Mesenchymal stem cell (in vitro differentiated cells and primary cell): ENCODE results near the gene LPAR3.

Source experiments
- DNase-seq: peaks from one replicate; pipeline ENCODE4 v3.0.0-alpha.2; 2013
- H2AFZ ChIP-seq: one replicate; pipeline ENCODE4 v1.6.1; 2013; ENCODE audit warnings: low read depth, mild to moderate bottlenecking, control low read depth, inconsistent platforms, low read length, moderate library complexity
- H2AK5ac ChIP-seq: 2 replicates; pipeline ENCODE4 v1.6.1; 2013; ENCODE audit warnings: low read length, moderate library complexity, mild to moderate bottlenecking, inconsistent platforms; ENCODE audit not compliant: severe bottlenecking
- H2BK120ac ChIP-seq: one replicate; pipeline ENCODE4 v1.6.1; 2013; ENCODE audit warnings: low read depth, mild to moderate bottlenecking, inconsistent platforms, low read length, moderate library complexity
- H2BK12ac ChIP-seq, 2 experiments: one replicate each; pipeline ENCODE4 v1.6.1; 2013; ENCODE audit warnings: inconsistent platforms in 2 of 2, low read length in 2 of 2, mild to moderate bottlenecking in 2 of 2, moderate library complexity in 2 of 2, control low read depth in 1 of 2
- H2BK15ac ChIP-seq: one replicate; pipeline ENCODE4 v1.6.1; 2013; ENCODE audit warnings: mild to moderate bottlenecking, low read depth, inconsistent platforms; ENCODE audit not compliant: poor library complexity, severe bottlenecking
- H2BK5ac ChIP-seq: 2 replicates; pipeline ENCODE4 v1.6.1; 2013; ENCODE audit warnings: low read depth, mild to moderate bottlenecking, low read length, control low read depth, inconsistent platforms; ENCODE audit not compliant: poor library complexity, severe bottlenecking
- H3K14ac ChIP-seq, 2 experiments: one replicate each; pipeline ENCODE4 v1.6.1; 2013; ENCODE audit warnings: inconsistent platforms in 2 of 2, low read length in 2 of 2, control low read depth in 1 of 2, mild to moderate bottlenecking in 1 of 2, moderate library complexity in 1 of 2
- H3K18ac ChIP-seq, 2 experiments: one replicate each; pipeline ENCODE4 v1.6.1; 2013; ENCODE audit warnings: inconsistent platforms in 2 of 2, low read length in 2 of 2, control low read depth in 1 of 2, low read depth in 1 of 2, mild to moderate bottlenecking in 1 of 2
- H3K23ac ChIP-seq, 2 experiments: one replicate each; pipeline ENCODE4 v1.6.1; 2013; ENCODE audit warnings: inconsistent platforms in 2 of 2, low read length in 2 of 2, mild to moderate bottlenecking in 2 of 2, moderate library complexity in 2 of 2, control low read depth in 1 of 2
- H3K27ac ChIP-seq: 2 replicates; pipeline ENCODE4 v1.5.1; 2013; ENCODE audit warnings: mild to moderate bottlenecking, moderate library complexity, low read length, control low read depth, inconsistent platforms; ENCODE audit not compliant: poor library complexity, severe bottlenecking
- H3K27me3 ChIP-seq, 2 experiments: 2 replicates each; pipeline versions ENCODE4 v1.6.1 to v1.7.0; 2013; ENCODE audit warnings: low read length in 2 of 2, mild to moderate bottlenecking in 2 of 2, moderate library complexity in 2 of 2, control low read depth in 1 of 2, inconsistent platforms in 1 of 2; ENCODE audit not compliant: control insufficient read depth in 1 of 2, insufficient read depth in 1 of 2
- H3K36me3 ChIP-seq, 2 experiments: 2 replicates each; pipeline versions ENCODE4 v1.6.1 to v1.7.0; 2013; ENCODE audit warnings: low read length in 2 of 2, control low read depth in 1 of 2, inconsistent platforms in 1 of 2, low read depth in 1 of 2, mild to moderate bottlenecking in 1 of 2; ENCODE audit not compliant: insufficient read depth in 2 of 2, control insufficient read depth in 1 of 2
- H3K4ac ChIP-seq, 2 experiments: one replicate each; pipeline ENCODE4 v1.6.1; 2013; ENCODE audit warnings: inconsistent platforms in 2 of 2, low read length in 2 of 2, mild to moderate bottlenecking in 2 of 2, moderate library complexity in 2 of 2, control low read depth in 1 of 2, low read depth in 1 of 2
- H3K4me1 ChIP-seq: 2 replicates; pipeline ENCODE4 v1.6.1; 2013; ENCODE audit warnings: low read depth, low read length, control low read depth; ENCODE audit not compliant: control insufficient read depth, insufficient read depth
- H3K4me2 ChIP-seq: 2 replicates; pipeline ENCODE4 v1.6.1; 2013; ENCODE audit warnings: low read length, mild to moderate bottlenecking, inconsistent platforms; ENCODE audit not compliant: poor library complexity, severe bottlenecking
- H3K4me3 ChIP-seq, 2 experiments: 2 replicates each; pipeline versions ENCODE4 v1.5.1 to v1.7.0; 2013; ENCODE audit warnings: low read length in 2 of 2, mild to moderate bottlenecking in 2 of 2, control low read depth in 1 of 2, low read depth in 1 of 2; ENCODE audit not compliant: insufficient read depth in 1 of 2
- H3K79me1 ChIP-seq: replicated peaks from 2 replicates; pipeline ENCODE4 v1.6.1; 2013; ENCODE audit warnings: mild to moderate bottlenecking, control low read depth, low read length, inconsistent platforms; ENCODE audit not compliant: poor library complexity, severe bottlenecking
- H3K9ac ChIP-seq: 2 replicates; pipeline ENCODE4 v1.7.0; 2013; ENCODE audit warnings: mild to moderate bottlenecking, low read length, moderate library complexity
- H3K9me3 ChIP-seq: 2 replicates; pipeline ENCODE4 v1.7.0; 2013; ENCODE audit warnings: mild to moderate bottlenecking, low read length; ENCODE audit not compliant: control insufficient read depth
- H4K8ac ChIP-seq: one replicate; pipeline ENCODE4 v1.6.1; 2013; ENCODE audit warnings: inconsistent platforms, mild to moderate bottlenecking, low read length, moderate library complexity
- H4K91ac ChIP-seq: one replicate; pipeline ENCODE4 v1.6.1; 2013; ENCODE audit warnings: mild to moderate bottlenecking, low read length, inconsistent platforms
- WGBS: methylation state at CpG from one replicate; pipeline ENCODE4 v1.1.7; 2013; ENCODE audit warnings: mixed read lengths; 5-methylcytosine and 5-hydroxymethylcytosine counted together

LPAR3 gene

DNA sequence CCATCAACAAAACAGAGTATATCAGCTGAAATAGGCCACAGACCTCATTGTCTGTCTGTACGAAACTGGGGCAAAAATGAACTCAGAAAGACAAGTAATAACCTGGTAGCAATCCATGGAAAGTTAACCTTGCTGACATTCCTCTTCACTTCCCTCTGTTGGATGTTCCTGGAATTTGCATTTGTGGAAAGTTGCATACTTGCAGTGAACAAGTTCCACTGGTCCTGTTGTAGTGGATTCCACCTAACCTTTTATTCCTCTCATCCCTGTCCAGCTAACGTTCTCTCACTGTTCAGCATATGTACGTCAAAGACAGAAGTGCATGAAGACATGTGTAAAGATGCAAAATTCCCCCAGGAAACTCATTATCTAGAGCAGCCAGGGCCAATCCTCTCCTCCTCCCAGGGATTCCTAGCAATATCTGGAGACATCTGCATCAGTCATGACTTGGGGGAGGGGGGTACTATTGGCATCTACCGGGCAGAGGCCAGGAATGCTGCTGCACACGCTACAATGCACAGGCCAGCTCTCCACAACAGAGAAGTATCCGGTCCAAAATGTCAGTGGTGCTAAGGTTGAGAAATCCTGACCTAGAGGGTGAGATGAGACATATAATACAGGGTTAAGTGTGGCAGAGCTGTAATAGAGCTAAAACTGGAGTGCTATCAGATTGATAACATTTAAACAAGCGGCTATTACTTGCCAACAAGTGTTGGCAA, 8.2 kb downstream of the LPAR3 start:
- H4K8ac ChIP-seq = no peak overlapping the region
- no peak overlapping the region for H2BK120ac ChIP-seq
- no peak overlapping the region for H4K91ac ChIP-seq
- H3K23ac ChIP-seq = no peak overlapping the region
- no peaks in the 10 kb centered on the region for H3K4me1 ChIP-seq
- no peak overlapping the region for H3K14ac ChIP-seq
- no peak overlapping the region for H3K9ac ChIP-seq
- no peak overlapping the region for H3K4me2 ChIP-seq
- no peak overlapping the region for H2BK12ac ChIP-seq
- no peak overlapping the region for H3K4me3 ChIP-seq
- H3K9me3 ChIP-seq = no peaks in the 10 kb centered on the region
- no peak overlapping the region for H2AK5ac ChIP-seq
- peaks cover 0 to 19% of the 10 kb centered on the region in 2 experiments for H3K27me3 ChIP-seq
- H3K4ac ChIP-seq = no peak overlapping the region
- WGBS = 80% methylated on average over 7 of the region's 7 CpGs
- H2BK5ac ChIP-seq = no peak overlapping the region
- no peaks in the 10 kb centered on the region for H3K79me1 ChIP-seq
- H3K36me3 ChIP-seq = no peaks in the 10 kb centered on the region
- DNase-seq = peak; percentile 6
- H2BK15ac ChIP-seq = no peak overlapping the region
- no peak overlapping the region for H2AFZ ChIP-seq
- H3K27ac ChIP-seq = no peak overlapping the region
- H3K18ac ChIP-seq = no peak overlapping the region

DNA sequence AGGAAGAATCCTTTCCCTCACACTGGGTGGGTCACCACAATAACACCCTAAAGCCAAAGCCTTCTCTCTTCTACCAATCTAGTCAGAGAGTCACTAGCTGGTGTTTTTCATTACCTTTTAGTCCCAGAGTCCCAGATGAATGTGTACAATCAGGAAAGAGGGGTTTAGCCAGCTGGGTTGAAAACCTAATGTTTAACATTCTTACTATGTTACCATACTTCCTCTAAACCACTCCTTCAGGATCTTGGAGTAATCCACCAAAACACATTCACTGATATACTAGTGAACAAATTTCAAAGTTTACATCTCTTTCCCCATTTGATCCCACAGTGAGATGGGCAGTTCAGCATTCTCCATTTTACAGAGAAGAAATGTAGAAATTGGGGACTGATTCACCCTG, 9.7 kb downstream of the LPAR3 start:
- H3K9me3 ChIP-seq = no peaks in the 10 kb centered on the region
- no peak overlapping the region for H2AFZ ChIP-seq
- no peak overlapping the region for H3K23ac ChIP-seq
- H2BK120ac ChIP-seq = no peak overlapping the region
- H3K4ac ChIP-seq = no peak overlapping the region
- no peak overlapping the region for H3K9ac ChIP-seq
- H2BK5ac ChIP-seq = no peak overlapping the region
- no peak overlapping the region for H4K91ac ChIP-seq
- H3K14ac ChIP-seq = no peak overlapping the region
- H3K79me1 ChIP-seq = no peaks in the 10 kb centered on the region
- no peaks in the 10 kb centered on the region for H3K36me3 ChIP-seq
- no peak overlapping the region for H2BK15ac ChIP-seq
- no peak overlapping the region for H4K8ac ChIP-seq
- H2BK12ac ChIP-seq = no peak overlapping the region
- H3K27me3 ChIP-seq = peaks cover 0 to 7% of the 10 kb centered on the region in 2 experiments
- no peak overlapping the region for H3K4me3 ChIP-seq
- no peak overlapping the region for H3K4me2 ChIP-seq
- no peak overlapping the region for H2AK5ac ChIP-seq
- peak; percentile 15 for DNase-seq
- no peak overlapping the region for H3K27ac ChIP-seq
- no peaks in the 10 kb centered on the region for H3K4me1 ChIP-seq
- H3K18ac ChIP-seq = no peak overlapping the region

DNA sequence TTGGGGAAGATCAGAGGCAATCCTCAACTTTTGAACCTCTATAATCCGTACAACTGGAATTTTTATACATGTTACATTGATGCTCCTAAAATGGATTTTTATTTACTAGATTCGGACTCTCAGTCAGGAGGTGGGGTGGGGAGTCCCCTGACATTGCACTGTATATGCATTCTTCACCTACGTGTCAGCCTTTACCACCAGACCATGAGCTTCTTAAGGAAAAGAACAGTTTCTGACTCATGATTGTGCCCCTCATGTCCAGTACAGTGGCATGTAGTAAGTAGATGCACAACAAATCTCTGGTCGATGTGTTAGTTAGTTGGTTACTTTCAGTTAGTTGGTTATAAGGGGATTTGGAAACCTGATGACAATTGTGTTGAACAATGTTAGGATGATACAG, 15.4 kb downstream of the LPAR3 start:
- Histone ChIP-seq H3K9me3 (no peaks in the 10 kb centered on the region), H3K27ac (no peak overlapping the region), H3K14ac (no peak overlapping the region), H3K18ac (no peak overlapping the region), H3K4me2 (no peak overlapping the region), H3K4me3 (no peak overlapping the region), H3K36me3 (no peaks in the 10 kb centered on the region), H2AFZ (no peak overlapping the region), H3K4ac (no peak overlapping the region), H3K4me1 (no peaks in the 10 kb centered on the region), H2AK5ac (no peak overlapping the region), H2BK15ac (no peak overlapping the region), H3K79me1 (no peaks in the 10 kb centered on the region), H4K91ac (no peak overlapping the region), H3K9ac (no peak overlapping the region), H2BK5ac (no peak overlapping the region), H4K8ac (no peak overlapping the region), H2BK120ac (no peak overlapping the region), H3K27me3 (peaks cover 9 to 23% of the 10 kb centered on the region in 2 experiments), H3K23ac (no peak overlapping the region), H2BK12ac (no peak overlapping the region)
- WGBS = 81% methylated on average over 1 of the region's 4 CpGs
- peak; percentile 55 for DNase-seq

DNA sequence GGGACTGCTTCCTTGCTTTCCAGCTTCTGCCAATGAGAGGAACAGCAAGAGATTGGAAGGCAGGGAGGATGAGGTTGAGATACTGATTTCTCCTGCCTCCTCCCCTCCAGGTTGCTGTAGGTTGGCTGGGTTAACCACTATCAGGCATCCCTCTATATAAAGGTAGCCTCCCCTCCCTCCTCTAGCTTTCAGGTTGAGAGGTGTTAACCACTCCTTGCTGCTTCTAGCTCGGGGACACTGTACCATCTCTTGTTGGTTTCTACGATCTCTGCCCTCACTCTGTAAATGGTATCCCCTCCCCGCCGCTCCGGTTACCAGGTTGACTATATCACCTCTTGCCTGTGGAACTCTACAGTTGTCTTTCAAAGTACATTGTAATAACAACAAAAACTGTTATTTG, 16.7 kb downstream of the LPAR3 start:
- Histone ChIP-seq H2BK120ac (no peak overlapping the region), H3K4me2 (no peak overlapping the region), H4K91ac (no peak overlapping the region), H2BK5ac (no peak overlapping the region), H2AFZ (no peak overlapping the region), H3K79me1 (no peaks in the 10 kb centered on the region), H2AK5ac (no peak overlapping the region), H3K9ac (no peak overlapping the region), H3K4ac (no peak overlapping the region), H3K18ac (no peak overlapping the region), H3K9me3 (no peaks in the 10 kb centered on the region), H3K23ac (no peak overlapping the region), H3K27ac (no peak overlapping the region), H4K8ac (no peak overlapping the region), H2BK12ac (no peak overlapping the region), H3K14ac (no peak overlapping the region), H3K4me3 (no peak overlapping the region), H3K4me1 (no peaks in the 10 kb centered on the region), H3K27me3 (peaks cover 9 to 35% of the 10 kb centered on the region in 2 experiments), H2BK15ac (no peak overlapping the region), H3K36me3 (no peaks in the 10 kb centered on the region)
- whole genome bisulfite sequencing = 84% methylated on average over 2 of the region's 5 CpGs
- no peak for DNase-seq
